ENCODE measurements around the gene OR5K4. TPM values are rescaled to one million over a fixed set of nuclear protein-coding genes. Genes with fewer than 3 reads are reported as not detected.

The OR5K4 gene, protein sequence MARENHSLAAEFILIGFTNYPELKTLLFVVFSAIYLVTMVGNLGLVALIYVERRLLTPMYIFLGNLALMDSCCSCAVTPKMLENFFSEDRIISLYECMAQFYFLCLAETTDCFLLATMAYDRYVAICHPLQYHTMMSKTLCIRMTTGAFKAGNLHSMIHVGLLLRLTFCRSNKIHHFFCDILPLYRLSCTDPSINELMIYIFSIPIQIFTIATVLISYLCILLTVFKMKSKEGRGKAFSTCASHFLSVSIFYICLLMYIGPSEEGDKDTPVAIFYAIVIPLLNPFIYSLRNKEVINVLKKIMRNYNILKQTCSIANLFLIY
- not detected in 2 replicates for total RNA-seq (2014; rRNA removed)
- polyA plus RNA-seq (2012), result not detected

DNA sequence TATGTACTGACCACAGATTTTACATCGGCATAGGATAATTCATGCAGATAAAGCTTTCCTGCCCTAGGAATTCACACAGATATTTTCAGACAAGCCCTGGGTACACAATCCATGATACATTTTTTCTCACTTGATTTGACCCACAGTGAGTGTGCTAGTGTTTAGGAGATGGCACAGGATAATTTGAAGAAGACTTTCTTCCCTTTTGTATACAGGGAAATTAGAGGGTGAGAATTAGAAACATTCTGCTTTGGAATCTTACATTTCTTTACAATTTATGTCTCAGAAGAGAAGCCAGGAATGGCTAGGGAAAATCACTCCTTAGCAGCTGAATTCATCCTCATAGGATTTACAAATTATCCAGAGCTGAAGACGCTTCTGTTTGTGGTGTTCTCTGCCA is at the start of gene OR5K4:
Gene OR5K4, plus strand, starts transcription at position 301 of the 400 bp plus-strand sequence. Its CDS starts 0 bp downstream, at position 301.
- DNase-seq (ENCODE audit: low read depth), result no peak

DNA sequence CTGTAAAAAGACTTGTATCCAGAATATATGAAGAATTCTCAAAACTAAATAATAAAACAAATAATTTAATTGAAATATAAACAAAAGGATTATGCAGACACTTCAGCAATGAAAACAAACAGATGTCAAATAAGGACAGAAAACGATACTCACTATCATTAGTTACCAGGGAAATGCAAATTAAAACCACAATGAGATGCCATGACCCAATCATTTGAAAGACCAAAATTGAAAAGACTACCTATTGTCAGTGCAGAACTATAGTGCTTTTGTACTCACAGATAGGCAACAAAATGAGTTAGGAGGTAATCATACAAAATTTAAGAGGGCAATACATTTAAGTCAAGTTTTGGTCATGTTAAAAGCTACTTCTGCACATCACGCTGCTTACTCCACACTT is 31.6 kb upstream of the OR5K4 start:
- no peak for DNase-seq (ENCODE audit: low read depth)

DNA sequence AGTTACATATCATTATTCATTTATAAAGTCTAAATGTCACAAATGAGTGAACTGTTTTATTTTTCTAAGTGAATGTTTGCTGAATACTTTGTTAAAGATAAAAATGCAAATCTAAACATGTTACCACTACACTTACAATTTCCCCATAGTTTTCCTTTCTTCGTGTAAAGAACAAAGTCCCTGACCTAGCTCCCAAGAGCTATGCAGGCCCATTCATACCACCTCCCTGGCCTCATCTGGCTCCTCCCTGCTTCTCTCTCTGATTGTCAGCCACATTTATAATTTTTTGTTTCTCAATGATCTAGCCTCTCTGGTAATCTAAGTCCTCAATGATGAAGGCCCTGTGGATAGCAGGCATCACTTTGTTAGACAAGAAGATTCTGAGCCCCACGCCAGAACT is 31.0 kb upstream of the OR5K4 start:
- DNase-seq (ENCODE audit: low read depth), result no peak

DNA sequence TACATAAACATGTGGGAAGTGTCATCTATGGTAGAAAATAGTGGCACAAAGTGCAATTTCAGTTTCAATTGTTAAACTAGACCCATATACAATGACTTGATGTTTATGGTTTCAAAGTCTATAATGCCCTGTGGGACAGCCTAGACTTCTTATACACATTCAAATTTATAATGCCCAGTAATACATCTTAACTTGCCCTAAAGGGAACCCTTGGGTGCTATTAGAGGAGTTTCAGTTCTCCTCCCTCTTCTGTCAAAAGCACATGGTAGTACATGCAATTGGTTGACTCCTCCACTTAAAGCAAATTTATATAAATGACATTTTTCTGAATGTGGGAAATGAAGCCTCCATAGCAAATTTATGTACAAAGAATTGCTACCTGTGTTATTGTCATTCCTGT is 30.2 kb upstream of the OR5K4 start:
- DNase-seq (ENCODE audit: low read depth), result no peak

DNA sequence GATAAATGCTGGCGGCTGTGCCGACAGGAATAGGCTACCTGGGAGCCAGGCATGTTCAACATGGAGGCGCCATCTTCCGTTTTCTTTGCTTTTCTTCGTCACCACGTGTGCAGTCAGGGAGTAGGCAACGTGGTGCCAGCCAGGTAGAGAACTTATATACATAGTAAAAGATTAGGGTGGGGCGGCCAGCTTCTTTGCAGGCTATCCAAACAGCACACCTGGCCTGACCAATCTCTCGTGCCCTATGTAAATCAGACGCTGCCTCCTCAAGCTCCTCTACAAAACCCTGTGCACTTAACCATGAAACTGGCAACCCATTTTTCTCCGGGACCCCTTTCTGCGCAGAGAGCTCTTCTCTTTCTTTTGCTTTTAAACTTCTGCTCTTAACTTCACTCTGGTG is 28.6 kb upstream of the OR5K4 start:
- no peak for DNase-seq (ENCODE audit: low read depth)

DNA sequence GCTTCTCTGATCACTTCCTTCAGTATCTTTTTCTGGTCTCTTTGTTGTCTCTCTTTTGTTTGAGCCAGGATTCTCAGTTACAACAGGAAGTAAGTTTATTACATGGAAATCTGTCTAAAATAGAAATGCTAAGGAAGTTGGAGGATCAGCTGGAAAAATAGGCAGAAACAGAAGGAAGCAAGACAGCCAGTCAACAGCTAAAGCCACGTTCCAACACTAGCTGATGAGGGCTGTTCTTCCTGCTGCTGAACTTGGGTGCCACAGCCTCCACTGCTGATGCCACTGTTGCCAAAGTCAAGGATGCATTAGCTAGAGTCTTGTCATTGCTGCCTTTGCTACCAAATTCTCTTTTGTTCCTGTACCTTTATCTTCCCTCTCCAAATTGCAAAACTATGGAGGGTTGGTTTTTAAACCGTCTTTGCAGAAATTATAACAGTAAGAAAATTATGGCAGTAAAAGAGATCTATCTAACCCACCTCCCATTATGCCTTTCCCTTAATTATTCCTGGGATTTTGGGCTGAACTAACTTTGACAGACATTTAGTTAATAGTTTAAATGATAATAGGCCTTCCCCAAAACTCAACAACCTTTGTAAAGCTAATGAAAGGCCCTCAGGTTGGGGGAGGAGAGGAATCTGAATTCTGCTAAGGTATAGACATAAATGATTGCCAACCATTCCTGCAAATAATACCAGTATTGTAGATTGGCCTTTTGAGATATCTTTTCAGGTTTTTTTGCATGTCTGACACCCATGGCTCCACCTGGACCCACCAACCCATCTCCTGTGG is 27.4 kb upstream of the OR5K4 start:
- DNase-seq (ENCODE audit: low read depth), result no peak

DNA sequence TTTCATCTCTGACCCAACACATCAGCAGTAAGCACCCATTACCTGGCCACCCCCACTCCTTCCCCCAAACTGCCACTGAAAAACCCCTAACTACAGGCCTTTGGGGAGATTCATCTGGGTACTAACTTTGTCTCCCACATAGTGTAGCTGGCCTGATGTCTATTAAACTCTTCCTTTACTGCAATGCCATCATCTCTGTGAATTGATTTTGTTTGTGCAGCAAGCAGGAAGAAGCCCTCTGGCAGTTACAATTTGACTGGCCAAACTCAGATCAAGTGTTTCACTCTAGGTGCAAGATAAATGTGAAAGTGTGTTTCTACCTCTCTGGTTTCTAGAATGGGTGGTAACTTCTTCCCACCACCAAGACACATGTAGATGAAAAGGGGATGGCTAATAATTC is 26.7 kb upstream of the OR5K4 start:
- DNase-seq (ENCODE audit: low read depth), result no peak

DNA sequence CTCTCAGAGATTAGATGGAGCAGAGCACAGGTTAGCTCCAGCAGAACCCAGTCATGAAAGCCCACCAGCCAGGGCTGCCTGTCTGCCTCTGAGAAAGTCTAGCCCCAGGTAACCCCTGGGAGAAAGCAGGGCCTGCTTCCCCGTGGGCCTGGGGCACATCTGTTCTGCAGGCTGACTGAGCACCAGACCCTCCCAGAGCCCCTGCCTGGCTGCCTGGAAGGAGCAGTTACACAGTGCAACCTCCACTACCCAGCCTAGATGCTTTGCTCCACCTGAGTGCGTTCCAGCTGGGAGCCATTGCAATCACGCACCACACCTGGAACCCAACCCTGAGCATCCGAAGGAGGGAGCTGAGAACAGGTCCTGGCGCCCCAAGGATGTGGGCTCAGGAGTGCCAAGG is 24.7 kb upstream of the OR5K4 start:
- no peak for DNase-seq (ENCODE audit: low read depth)

DNA sequence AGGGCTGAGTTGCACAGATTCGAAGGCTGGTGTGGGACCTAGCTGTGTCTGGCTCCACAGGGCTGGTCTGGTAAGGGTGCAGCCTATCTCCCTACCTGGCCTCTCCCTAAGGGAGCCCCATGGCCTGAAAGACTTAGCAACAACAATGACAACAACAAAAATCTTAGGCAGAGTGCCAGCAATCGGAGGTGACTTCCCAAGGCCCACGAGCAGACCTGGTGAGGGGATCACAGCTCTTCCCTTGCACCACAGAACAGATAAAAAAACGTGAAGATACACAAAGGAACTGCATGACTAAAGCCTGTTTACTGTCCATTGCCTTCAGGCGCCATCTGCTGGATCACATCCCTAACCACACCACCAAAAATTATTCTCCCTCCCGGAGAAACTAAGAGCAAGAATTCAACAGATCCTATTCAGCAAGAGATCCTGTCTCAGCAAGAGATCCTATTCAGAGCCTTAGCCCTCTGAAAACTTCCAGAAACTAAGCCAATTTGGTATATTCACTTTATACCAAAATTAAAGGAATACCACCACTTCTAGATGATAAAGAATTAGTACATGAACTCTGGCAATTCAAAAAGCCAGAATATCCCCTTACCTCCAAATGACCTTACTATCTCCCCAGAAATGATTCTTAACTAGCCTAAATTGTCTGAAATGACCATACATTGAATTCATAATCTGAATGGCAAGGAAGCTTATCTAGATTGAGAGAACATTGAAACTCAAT is 24.1 kb upstream of the OR5K4 start:
- DNase-seq (ENCODE audit: low read depth), result peak; percentile 20

DNA sequence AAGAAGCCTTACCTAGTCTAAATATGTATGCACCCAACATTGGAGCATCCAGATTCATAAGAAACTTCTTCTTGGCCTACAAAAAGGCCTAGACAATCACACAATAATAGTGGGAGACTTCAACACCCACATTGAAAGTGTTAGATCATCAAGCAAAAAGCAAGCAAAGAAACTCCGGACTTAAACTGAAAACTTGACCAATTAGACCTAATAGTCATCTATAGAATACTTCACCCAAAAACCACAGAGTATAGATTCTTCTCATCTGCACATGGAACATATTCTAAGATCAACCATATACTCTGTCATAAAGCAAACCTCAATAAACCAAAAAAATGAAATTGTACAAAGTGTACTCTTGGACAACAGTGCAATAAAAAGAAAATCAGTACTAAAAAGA is 22.3 kb upstream of the OR5K4 start:
- DNase-seq (ENCODE audit: low read depth), result no peak

DNA sequence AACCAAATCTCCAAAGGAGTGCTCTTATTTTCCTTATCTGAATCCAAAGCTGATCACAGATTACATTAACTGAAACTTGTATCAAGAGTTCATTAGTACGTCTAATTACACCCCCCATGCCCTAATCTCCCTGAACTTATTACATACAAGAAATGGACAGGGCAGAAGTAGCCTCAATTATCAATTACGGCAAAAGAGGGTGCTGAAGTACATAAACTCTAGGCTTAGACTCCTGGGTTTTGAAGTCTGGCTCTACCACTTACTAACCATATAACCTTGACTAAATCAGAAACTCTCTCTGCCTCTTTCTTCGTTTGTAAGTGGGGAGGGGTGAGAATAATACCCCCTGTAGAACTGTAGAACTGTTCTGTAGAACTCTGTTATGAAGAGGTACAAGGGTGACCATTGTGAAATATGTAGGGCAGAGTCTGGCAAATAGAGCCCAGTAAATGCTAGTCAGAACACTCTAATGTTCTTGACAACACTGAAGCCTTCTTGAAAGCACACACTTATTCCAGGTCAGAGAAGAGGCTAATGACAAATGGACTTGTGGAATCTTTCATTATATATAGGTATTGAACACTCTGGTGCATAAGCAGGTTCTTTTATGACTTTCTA is 19.6 kb upstream of the OR5K4 start:
- no peak for DNase-seq (ENCODE audit: low read depth)

DNA sequence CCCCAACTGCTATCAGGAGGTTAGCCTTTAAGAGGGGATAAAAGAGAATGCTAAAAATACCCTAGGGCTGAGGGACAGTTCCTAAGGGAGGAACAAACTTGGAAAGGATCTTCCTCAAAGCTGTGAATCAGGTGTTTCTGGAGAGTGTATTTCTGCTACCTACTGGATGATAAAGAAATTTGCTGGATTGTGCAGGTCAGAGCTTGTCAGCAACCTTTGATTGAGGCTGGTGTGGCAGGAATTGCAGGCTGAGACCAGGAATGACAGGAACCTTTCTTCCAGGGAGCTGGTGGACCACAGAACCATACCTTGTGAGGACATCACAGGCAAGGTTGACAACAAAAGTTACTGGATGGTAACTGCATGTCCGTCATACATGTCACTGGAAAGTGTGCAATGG is 14.6 kb upstream of the OR5K4 start:
- DNase-seq (ENCODE audit: low read depth), result no peak

DNA sequence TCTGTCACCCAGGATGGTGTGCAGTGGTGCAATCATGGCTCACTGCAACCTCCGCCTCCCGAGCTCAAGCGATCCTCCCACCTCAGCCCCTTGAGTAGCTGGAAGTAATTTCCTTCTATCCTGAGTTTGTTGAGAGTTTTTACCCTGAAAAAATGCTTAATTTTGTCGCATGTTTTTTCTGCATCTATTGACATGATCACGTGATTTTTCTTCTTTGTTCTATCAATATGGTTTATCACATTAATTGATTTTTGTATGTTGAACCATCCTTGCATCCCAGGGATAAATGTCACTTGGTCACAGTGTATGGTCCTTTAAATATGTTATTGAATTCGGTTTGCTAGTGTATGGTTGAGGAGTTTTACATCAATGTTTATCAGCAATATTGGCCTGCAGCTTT is 11.9 kb upstream of the OR5K4 start:
- DNase-seq (ENCODE audit: low read depth), result no peak

DNA sequence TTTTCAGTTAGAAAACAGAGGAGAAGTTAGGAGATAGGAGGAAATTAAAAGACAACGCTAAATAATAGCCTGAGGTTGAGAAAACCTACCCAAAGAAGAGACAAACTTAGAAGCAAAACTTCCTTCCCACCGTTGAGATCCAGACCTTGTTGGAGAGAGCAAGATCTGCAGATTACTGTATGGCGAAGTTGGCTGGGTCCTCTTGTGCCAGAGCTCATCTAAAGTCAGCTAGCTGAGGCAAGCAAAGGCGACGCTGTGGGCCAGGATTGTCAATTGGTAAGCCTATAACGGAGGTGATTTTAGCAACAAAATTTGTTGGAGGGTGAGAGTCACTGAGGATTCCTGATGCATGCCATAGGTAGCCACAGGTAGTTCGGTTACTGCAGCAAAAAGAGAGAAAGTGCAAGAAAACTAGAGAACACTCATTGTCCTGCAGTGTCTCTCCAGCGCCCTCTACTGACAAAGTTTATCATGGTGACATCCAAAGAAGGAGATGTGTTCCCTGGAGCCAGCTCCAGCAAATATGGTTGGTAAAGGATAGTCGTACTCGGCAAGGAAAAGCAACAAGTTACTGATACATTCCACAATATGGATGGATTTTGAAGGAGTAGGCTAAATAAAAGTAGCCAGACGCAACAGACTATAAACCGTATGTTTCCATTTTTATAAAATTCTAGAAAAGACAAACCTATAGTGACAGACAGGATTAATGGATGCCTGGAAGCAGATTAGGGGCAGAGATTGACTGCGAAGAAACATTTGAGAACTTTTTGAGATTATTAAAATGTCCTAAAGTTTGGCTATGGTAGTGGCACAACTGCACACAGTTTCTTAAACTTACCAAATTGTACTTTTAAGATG is 9.8 kb upstream of the OR5K4 start:
- peak; percentile 50 for DNase-seq (ENCODE audit: low read depth)

DNA sequence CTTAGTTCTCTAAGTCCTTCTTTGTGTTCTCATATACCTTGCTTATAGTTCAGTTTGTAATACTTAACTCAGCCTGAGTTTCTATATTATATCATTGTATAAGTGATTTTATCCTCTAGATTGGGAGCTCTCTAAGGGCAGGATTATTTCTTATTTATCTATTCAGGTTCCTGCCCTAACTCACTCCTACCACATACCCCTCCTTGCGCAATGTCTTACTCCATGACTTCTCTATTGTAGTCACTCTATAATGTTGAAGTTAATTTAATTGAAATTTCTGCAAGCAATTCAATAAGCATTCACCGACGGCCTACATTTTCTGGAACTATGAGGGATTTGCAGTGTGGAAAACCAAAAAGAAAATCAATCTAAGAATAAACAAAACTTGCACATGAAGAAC is 3.6 kb upstream of the OR5K4 start:
- DNase-seq (ENCODE audit: low read depth), result no peak

DNA sequence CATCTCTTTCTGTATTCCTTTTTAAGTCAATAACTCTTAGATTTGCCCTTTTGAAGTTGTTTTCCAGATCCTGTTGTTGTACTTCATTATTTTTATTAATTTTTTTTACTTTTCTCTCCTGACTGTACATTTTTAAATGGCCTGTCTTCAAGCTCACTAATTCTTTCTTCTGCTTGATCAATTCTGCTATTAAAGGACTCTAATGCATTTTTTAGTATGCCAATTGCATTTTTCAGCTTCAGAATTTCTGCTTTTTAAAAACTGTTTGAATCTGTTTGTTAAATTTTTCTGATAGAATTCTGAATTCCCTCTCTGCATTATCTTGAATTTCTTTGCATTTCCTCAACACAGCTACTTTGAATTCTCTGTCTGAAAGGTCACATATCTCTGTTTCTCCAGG is 5.6 kb downstream of the OR5K4 start:
- DNase-seq (ENCODE audit: low read depth), result no peak

DNA sequence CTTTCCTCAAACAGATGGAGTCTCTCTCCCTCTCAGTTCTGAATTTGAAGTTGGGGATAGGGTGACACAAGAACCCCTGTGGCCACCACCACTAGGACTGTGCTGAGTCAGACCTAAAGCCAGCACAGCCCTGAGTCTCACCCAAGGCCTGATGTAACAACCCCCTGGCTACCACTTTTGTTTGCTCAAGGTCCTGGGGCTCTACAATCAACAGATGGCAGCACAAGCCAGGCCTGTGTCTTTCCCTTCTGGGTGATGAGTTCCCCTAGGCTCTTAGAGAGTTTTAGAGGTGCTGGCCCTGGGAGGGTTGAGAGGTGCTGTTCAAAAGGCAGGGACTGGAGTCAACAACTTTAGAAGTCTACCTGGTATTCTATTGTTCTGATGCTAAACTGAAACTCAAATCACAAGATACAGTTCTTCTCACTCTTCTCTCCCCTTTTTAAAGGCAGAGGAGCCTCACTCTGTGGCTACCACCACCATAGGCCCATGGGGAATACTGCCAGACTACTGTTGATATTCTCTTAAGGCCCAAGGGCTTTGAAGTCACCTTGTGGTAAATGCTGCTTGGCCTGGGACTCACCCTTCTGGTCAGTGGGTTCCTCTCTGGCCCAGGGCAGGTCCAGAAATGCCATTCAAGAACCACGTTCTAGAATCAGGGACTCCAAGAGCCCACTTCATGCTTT is 6.5 kb downstream of the OR5K4 start:
- no peak for DNase-seq (ENCODE audit: low read depth)

DNA sequence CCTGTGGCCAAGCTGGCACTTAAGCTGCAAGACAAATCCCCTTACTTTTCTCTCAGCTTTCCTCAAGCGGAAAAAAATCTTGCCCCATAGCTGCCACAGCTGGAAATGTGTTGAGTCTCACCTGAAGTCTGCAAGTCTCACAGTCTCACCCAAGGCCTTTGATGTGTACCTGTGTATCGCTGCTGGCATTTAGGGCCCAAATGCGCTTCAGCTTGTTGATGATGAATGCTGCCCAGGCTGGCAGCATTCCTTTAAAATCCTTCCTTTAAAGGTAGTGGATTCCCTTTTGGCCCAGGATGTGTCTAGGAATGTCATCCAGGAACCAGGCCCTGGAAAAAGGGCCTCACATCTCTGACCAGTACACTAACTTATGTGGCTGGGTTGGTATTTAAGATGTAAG is 7.0 kb downstream of the OR5K4 start:
- no peak for DNase-seq (ENCODE audit: low read depth)

DNA sequence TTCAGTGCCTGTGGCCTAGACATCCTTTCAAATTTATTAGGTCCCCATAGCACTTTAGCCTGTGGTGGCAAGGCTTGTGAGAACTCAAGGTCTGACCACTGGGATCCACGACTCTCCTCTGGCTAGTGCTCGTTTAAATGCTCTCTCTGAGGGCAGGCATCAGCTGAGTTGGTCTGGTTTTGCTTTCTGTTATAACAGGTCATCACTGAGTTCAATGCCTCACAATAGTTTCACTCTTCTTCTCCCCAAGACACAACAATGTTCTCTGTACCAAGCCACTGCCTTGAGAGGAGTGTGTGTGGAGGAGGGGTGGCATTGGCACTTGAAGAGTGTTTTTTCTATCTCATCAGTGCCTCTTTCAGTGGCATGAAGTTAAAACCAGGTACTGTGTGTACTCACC is 7.6 kb downstream of the OR5K4 start:
- no peak for DNase-seq (ENCODE audit: low read depth)

DNA sequence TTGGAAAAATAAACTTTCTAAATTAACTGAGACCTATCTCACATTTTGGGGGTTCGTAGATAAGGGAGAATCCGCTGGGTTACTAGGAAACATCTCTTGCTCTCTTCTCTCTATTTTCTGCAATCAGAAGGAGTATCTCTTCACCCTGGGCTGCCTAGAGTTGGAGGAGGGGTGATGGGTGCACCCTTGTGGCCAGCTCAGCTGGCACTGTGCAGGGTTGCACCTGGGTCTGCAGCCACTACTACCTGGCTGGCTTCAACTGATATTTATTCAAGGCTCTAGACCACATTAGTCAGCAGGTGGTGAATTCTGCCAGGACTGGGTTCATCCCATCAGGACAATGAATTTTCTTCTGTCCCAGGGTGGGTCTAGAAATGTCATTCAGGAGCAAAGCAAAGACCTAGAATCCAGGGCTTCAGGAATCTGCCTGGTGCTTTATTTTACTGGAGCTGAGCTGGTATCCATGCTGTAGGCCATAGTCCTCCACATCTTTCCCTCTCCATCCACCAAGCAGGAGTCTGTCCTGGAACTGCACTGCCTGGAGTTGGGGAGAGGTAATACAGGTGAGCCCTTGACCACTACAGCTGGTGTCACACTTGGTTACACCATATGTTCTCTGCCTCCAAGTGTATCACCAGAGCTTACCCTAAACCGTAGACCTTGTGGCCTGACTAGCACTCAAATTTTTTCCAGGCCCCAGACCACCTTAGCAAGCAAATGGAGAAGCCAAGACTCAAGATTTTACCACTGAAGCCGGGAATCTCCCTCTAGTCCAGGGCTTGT is 14.0 kb downstream of the OR5K4 start:
- no peak for DNase-seq (ENCODE audit: low read depth)
